HG03103 (cell line): ENCODE results near the gene POLE3.
"Not testable (repeated sequence)": the region's sequence is repeated elsewhere in the genome, so short reads cannot be mapped to it uniquely, and the experiment has no call there.

ENCODE experiments used
- ATAC-seq: cut with Tn5 transposase; IDR thresholded peaks from one replicate; pipeline ENCODE4 v1.9.1; 2021; ENCODE audit warnings: low read depth; ENCODE audit not compliant: unreplicated experiment

Gene POLE3

GRCh38 chr9:113410207-113410864, at the start of gene POLE3, which contains the start of gene C9orf43:
Gene POLE3, minus strand, starts transcription at chr9:113410675. Its CDS starts 382 bp downstream, at chr9:113410293.
Gene C9orf43, plus strand, starts transcription at chr9:113410747. Its CDS starts 2,747 bp downstream, at chr9:113413494.
- peak; percentile 87 for ATAC-seq

GRCh38 chr9:113456235-113456634, 45.8 kb upstream of the POLE3 start:
- no peak for ATAC-seq

DNA sequence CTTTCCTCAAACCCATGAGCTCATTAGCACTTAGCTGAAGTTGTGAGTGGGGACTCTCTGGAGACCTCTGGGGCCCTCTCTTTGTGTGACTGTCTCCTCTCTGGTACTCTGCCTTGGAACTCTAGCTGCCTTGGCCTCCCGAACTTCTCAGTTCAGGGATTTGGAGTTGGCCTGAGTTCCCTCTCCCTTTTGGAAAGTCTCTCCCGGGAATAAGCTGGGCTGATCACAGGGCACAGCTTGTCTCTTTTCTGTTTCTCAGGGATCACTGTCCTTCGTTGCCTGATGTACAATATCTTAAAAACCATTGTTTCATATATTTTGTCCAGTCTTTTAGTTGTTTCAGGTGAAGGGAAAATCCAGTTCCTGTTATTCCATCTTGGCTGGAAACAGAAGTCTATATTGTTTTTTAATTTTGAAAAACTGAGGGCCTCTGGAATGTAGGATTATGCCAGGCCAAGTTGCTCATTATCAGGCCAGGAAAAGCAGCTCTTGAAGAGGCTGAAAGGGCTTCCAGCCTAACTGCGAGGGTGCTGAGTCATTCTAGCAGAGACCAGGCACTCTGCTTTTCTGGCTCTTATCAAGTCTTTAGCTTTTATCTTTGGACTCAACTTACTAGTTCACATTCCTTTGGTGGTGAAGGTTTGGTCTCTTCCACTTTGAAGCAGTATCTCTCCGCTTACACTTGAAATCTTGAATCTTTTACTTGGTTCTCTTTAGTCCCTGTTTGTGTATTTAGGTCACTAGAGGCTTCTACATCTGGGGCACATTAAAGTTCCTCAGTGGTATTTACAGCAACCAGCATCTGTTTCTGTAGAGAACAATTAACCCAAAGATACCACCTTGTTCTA, 44.7 kb upstream of the POLE3 start:
- no peak for ATAC-seq

- no peak for ATAC-seq
Measured at GRCh38 chr9:113452113-113452605, 41.7 kb upstream of the POLE3 start.

DNA sequence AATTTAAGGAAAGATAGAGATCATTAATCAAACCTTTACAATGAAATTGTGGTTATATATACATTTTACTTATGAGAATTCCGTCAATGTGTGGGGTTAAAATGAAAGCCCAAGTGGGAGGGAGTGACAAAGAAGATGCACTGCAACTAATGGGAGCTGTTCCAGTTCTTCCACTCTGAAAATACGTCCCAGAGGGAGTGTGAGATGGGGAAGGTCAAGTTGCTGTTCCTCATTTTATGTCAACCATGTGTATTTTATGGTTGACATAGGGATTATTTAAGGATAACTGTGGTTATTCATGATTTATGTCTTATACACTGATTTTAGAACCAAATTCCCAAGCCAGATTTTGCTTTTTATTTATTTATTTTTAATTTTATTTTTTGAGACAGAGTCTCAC, 38.9 kb upstream of the POLE3 start:
- ATAC-seq, result no peak

DNA sequence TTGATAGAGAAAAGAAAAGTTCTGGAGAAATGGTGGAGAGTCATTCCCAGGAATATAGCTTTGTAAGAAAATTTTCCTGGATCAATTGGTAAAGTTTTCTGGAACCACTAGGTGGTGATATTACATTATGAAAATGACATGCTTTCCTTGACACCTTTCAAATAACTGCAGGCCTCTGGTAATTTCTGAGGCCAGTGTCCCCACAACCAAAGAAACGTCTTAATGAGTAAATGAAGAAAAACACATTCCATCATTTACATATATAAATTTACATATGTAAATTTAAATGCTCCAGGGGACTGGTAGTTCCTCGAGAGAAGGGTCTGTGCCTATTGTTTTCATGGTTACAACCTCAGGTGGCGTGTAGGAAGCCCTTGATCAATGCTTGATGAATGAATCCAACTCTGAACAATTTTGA, 35.9 kb upstream of the POLE3 start:
- ATAC-seq, result no peak

- ATAC-seq, result no peak
Measured at GRCh38 chr9:113444736-113445135, 34.3 kb upstream of the POLE3 start.

DNA sequence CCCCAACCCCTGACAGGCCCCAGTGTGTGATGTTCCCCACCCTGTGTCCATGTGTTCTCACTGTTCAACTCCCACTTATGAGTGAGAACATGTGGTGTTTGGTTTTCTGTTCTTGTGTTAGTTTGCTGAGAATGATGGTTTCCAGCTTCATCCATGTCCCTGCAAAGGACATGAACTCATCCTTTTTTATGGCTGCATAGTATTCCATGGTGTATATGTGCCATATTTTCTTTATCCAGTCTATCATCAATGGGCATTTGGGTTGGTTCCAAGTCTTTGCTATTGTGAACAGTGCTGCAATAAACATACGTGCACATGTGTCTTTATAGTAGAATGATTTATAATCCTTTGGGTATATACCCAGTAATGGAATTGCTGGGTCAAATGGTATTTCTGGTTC, 27.2 kb upstream of the POLE3 start:
- not testable (repeated sequence) for ATAC-seq

GRCh38 chr9:113436728-113437515, 26.4 kb upstream of the POLE3 start:
- ATAC-seq, result no peak

GRCh38 chr9:113431191-113431590, 20.7 kb upstream of the POLE3 start:
- ATAC-seq, result no peak

- ATAC-seq, result no peak
Measured at GRCh38 chr9:113428062-113428615, 17.7 kb upstream of the POLE3 start.

- no peak for ATAC-seq
Measured at GRCh38 chr9:113427629-113428028, 17.2 kb upstream of the POLE3 start.

GRCh38 chr9:113426701-113427100, 16.2 kb upstream of the POLE3 start:
- ATAC-seq, result no peak

GRCh38 chr9:113425072-113425471, 14.6 kb upstream of the POLE3 start:
- no peak for ATAC-seq

GRCh38 chr9:113421726-113422125, 11.3 kb upstream of the POLE3 start:
- no peak for ATAC-seq

- no peak for ATAC-seq
Measured at GRCh38 chr9:113417370-113417769, 6.9 kb upstream of the POLE3 start.

DNA sequence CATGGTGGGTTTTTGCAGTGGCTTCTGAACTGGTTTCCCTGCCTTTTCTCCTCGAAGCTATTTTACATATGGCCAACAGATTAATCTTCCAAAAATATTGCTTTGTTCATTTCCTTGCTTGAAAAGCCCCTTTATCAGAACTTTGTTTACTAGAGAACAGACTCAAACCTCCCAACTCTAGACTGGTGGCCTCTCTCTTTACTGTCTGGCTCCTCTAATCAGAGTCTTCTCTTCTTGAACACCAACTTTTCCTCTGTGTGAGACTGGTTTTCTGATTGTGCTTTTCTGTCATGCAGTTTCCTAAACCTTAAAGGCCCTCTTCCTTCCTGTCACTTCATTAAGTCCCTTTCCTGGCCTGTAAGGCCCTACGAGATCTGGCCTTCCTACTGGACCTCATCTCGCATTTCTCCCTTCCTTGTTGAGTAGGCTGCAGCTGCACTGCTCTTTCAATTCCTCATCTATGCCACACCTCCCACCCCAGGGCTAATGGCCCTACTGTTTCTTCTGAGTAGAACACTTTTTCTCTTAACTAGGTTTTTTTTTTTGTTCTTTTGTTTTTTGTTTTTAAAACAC, 5.8 kb upstream of the POLE3 start:
- ATAC-seq, result peak; percentile 97

- ATAC-seq, result no peak
Measured at GRCh38 chr9:113409883-113410206, 630 bp downstream of the POLE3 start.

- no peak for ATAC-seq
Measured at GRCh38 chr9:113409481-113409880, 994 bp downstream of the POLE3 start.

GRCh38 chr9:113406873-113407511, 3.5 kb downstream of the POLE3 start:
- not testable (repeated sequence) for ATAC-seq
